DND-41 (cell line): Measurements from ENCODE around the gene PLXNA4.

ENCODE experiments used
- EZH2 ChIP-seq: IDR thresholded peaks from 3 replicates; pipeline ENCODE4 v1.6.1; 2012; ENCODE audit warnings: borderline replicate concordance, low read depth, mild to moderate bottlenecking, moderate library complexity, low read length, inconsistent platforms; ENCODE audit not compliant: severe bottlenecking
- TF ChIP-seq, protein P1 (sequence below): IDR thresholded peaks from 2 replicates; pipeline ENCODE4 v1.5.1; 2012; ENCODE audit warnings: borderline replicate concordance, low read length, moderate library complexity, mild to moderate bottlenecking; ENCODE audit not compliant: poor library complexity, severe bottlenecking; ENCODE audit errors: extremely low read depth

GRCh38 chr7:132168239-132168638 is 408.0 kb downstream of the PLXNA4 start:
- TF ChIP-seq EZH2 = no peak
- TF ChIP-seq, protein P1, sequence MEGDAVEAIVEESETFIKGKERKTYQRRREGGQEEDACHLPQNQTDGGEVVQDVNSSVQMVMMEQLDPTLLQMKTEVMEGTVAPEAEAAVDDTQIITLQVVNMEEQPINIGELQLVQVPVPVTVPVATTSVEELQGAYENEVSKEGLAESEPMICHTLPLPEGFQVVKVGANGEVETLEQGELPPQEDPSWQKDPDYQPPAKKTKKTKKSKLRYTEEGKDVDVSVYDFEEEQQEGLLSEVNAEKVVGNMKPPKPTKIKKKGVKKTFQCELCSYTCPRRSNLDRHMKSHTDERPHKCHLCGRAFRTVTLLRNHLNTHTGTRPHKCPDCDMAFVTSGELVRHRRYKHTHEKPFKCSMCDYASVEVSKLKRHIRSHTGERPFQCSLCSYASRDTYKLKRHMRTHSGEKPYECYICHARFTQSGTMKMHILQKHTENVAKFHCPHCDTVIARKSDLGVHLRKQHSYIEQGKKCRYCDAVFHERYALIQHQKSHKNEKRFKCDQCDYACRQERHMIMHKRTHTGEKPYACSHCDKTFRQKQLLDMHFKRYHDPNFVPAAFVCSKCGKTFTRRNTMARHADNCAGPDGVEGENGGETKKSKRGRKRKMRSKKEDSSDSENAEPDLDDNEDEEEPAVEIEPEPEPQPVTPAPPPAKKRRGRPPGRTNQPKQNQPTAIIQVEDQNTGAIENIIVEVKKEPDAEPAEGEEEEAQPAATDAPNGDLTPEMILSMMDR = no peak
